Stimulated activated CD4-positive, alpha-beta T cell treated with anti-CD3 and anti-CD28 coated beads, Interleukin-12 subunit alpha, Interleukin-12 subunit beta, amount 100 ng/mL, for 48 hours (primary cell): Measurements from ENCODE around the gene CTBP2.

Experiments used
- DNase-seq, 3 donors: peaks; one replicate each; pipeline ENCODE4 v3.0.0-alpha.2; 2020; ENCODE audit warnings: low read depth in 2 of 3, low spot score in 1 of 3

Gene CTBP2

DNA sequence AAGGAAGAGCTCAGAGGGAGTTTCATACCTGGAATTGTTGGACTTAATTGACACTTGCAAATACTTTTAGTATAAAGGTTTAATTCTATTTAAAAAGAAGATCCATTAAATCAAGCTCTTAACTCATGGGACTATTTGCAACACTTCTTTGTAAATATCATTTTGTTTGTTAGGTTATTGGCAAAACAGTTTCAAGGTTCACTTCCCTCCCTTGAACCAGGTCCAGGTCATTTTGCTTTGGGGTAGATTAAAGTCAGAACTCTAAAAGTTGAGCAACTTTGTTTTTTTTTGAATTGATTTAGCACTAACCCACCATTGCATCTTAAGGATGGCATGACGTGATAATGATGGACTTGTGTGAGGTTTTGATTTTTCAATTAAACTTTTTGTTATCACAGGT lies 172.6 kb downstream of the CTBP2 start:
- no peak for DNase-seq

DNA sequence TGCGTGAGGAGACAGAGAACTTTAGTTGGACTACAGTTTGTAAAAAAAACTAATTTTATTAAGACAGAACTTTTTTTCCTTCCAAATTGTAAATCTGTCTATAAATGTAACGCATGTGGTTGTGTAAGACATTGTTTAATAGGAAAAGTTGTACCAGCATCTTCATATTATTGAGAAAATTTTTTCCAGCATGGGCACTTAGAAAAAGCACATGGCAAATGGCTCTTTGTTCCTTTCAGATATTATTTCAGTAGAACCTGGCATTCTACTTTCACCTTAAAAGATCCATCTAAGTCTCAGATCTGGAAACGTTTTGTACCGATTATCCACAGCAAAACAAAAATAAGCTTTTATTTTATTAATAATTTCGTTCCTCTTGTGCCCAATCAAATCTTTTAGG lies 175.2 kb downstream of the CTBP2 start:
- no peak for DNase-seq

DNA sequence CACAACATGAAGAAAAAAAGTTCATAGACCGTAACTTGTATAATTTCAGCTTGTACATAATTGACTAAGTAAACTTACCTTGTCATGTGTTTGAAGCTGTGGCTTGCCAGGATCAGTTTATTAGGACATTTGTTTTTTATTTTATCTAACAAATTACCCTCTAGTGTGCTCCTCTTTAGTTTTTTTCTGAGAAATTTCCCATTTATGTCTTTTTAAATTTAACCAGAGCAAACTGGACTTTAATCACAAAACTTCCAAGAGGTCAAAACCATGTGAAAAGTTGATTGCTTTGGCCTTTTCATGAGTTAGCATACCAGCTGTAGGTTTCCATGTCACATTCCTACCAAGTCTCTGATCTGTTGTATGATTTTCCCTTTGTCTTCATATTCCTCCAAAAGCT lies 176.0 kb downstream of the CTBP2 start:
- DNase-seq: no peak

DNA sequence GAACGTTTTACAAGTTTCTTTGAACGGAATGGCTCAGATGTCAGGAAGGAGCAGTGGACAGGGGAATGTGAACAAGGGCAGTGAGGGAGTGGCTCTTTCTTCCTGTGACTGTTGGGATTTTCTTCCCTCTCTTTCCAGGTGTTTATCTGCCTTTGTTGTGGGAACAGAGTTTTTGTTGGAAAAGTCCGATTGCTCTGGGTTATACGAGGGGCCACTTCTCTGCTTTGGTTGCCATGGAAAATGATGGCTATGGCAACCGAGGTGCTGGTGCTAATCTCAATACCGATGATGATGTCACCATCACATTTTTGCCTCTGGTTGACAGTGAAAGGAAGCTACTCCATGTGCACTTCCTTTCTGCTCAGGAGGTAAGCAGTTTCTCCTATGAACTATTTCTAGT lies 177.0 kb downstream of the CTBP2 start:
- DNase-seq: no peak

DNA sequence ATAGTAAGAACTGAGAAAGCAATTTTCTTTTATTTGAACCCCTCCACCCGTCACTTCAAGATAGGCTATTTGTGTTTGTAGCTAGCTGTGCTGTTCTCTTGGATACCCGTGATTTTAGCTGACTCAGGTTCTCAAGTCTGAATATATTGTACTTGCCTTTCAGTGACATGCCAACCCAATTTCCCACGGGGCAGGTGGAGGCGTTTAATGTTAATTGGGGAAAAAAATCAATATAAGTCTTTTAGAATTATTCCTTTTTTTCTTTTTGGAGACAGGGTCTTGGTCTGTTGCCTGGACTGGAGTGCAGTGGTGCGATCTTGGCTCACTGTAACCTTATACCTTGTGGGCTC lies 182.0 kb downstream of the CTBP2 start:
- DNase-seq: no peak

DNA sequence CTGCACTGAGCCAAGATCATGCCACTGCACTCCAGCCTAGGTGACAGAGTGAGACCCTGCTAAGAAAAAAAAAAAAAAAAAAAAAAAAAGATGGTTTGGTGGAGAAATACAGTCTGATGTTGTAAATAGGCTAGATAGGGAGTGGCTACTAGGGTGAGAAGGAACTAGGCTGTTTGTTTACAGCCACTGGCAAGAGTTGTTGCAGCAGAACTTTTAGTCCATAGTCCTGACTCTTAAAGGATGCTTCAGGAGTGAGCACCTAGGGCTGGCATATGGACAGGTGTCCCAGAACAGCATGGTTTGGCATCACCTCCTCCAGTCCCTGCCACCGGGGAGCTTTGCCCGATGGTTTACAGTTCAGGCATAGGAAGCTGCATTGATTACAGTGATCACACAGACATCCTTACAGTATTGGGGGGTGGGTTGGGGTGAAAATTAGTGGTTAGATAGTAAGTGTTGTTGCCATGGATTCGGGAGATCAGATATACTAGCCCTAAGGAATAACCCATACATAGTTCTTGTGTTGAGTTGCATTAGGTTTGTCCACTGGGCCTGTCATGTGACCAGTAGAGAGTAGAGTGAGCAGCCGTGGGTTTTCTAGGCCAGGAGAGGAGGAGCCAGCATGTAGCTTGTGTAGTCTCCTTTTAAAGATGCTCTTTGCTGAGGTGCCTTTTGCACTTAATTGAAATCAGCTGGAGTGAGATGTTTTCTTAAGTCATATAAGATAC lies 182.6 kb downstream of the CTBP2 start:
- no peak for DNase-seq

DNA sequence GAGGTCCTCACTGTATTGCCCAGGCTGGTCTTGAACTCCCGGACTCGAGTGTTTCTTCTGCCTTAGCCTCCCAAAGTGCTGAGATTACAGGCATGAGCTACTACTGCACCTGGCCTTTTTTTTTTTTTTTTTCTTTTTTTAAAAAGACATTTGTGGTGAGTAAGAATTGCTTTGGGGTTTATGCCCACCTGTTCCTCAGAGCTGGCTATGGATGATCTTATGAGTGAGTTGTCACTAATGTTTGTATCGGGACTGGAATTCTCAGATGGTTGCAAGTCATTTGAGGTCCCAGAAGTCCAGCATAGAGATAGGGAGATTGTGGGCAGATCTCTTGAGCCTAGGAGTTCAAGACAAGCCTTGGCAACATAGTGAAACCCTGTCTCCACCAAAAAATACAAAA lies 183.2 kb downstream of the CTBP2 start:
- no peak for DNase-seq

DNA sequence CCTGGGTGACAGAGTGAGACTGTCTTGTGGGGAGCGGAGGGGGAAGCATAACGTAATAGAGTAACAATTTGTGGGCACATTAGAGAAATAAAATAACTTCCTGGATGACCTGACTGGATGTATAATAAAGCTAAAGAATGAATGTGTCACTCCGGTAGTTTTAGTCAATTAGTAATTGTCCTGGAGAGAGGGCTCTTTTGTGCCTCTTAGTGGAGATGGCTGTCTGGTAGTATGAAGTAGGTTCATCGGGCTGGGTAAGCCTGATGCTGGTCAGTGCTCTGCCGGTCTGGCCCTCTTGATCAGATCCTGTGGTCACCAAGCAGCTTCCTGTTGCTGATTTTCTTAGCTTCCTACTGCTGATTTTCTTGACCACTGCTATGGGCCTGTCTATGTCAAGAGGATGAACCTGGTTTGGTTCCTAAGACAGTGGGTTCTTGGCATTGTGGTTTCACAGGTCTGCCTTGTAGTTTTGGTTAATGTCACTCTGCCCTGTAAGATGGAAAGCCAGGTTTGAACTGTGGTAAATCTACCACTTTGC lies 184.3 kb downstream of the CTBP2 start:
- DNase-seq: no peak

DNA sequence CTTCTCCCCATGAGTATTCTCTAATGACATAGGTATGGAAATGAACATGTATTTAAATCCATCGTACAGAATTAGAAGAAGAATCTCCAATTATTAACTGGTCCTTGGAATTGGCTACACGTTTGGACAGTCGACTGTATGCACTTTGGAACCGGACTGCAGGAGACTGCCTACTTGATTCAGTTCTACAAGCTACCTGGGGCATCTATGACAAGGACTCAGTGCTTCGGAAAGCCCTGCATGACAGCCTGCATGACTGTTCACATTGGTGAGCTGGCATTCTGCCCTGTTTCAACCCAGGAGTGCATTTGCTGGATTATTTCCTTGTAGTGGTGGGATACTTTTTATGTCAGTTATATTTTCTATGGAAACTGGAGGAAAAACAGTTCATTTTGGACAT lies 186.2 kb downstream of the CTBP2 start:
- DNase-seq: no peak

DNA sequence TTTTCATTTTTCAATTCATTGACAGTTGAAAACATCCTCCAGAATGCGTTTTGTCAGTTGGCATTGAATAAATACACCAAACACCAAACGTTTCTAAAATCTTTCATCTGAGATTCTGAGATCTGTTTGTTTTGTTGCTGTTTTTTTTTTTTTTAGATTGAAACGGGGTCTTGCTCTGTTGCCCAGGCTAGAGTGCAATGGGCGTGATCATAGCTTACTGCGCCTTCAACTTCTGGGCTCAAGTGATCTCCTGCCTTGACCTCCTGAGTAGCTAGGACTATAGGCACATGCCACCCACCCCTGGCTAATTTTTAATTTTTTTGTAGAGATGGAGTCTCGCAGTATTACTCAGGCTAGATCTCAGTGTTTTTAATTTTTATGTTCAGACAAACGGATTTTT lies 187.7 kb downstream of the CTBP2 start:
- no peak for DNase-seq

DNA sequence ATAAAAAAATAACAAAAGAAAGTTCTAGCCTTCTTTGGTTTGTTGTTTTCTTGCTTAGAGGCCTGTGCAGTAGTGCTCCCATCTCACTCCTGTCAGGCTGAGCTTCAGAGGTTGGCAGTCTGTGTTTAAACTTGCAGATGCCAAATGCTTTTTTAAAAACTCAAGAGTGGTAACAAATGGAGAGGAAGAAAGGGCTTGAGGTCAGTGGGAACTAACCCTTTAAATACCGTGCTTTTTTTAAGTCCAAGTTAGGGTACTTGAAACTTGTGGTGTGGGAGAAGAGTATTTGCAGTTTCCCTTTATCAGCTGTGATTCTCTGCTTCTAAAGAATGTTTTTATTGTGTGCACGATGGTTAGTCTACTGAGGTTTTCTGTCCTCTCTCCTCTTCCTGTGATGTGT lies 189.1 kb downstream of the CTBP2 start:
- DNase-seq: no peak

DNA sequence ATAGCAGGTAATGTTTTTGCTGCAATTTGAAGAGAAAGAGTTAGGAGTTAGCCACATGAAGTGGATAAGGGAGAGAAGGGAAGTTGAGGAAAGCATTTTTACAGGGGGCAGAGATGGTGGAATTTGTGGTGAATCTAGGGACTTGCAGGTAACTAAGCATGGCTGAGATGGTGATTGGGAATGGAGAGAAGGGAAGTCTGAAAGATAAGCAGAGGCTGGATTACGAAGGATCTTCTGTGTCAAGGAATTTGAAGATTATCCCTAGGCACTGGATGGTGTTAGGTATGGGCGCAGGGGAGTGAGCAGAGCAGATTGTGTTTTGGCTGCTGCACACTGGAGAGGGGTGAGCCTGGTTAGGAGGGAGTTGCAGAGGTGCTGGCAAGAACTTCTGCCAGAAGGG lies 193.1 kb downstream of the CTBP2 start:
- DNase-seq: no peak

DNA sequence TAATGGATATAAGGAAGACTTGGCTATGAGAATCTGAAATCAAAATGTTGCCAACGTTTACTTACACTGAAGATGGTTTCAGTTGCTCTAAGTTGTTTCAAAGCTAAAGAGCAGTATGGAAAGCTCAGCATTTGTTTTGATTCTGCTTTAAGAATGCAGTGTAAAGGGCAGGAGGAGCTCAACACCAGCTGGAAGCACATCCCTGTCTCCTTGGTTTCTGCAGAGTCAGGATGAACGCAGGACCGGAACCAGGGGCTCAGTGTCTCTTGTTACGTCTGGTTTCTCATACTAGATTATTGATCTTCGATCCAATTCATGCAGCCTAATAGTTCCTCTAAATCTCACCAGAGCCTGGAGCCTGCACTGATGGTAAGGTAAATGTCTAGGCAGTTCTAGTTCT lies 194.4 kb downstream of the CTBP2 start:
- DNase-seq: no peak

DNA sequence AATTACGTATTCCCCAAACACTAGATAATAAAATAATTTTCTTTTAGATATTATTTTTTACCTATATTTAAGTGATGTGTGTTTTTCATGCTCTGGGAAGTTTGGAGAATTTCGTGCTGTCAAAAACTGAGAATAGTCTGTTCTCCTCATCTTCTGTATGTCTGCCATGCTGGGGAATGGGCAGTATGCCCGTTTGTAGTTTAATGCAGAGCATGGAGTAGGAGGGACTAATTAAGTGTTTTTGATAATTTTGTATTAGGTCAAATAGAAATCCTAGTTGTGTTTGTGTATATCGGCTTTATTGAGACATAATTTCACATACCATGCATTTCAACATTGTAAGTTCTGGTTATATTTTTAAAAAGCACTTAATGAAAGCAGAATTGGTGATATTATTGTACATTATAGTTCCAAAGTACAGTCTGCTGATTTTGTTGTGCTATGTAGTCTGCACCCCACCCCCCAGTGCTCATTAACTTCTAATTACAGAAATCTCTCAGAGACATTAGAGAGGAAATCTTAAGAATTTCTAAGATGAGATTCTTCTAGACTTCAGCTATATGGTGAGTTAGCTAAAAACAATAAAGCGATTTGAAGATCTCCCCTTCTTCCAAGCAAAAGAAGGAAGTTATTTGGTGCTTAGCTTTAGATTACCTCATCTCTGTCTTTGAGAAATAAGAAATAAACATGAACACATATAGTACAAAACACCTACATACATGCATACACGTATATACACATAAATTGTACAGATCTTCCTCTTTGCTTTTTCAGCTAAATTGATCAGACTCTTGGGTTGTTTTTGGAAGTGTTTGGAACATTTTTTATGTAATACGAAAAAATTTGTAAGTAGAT lies 196.3 kb downstream of the CTBP2 start:
- no peak for DNase-seq

DNA sequence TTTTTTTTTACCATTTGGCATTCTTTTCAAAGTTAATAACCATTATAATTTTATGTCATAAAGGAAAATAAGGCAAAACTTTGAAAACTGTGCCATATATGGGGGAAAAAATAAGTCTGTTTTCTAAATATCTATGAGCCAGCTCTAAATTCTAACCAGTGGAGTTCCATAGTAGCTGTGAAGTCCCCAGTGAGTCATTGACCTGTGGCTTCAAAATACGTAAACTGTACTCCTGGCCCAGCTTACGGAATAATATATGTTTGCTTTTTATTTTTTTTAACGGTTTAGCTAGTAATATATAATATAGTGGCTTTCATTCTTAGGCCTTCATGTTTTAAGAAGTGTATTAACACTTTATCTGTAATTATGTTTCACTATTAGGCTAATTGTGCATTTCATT lies 197.9 kb downstream of the CTBP2 start:
- DNase-seq: no peak

DNA sequence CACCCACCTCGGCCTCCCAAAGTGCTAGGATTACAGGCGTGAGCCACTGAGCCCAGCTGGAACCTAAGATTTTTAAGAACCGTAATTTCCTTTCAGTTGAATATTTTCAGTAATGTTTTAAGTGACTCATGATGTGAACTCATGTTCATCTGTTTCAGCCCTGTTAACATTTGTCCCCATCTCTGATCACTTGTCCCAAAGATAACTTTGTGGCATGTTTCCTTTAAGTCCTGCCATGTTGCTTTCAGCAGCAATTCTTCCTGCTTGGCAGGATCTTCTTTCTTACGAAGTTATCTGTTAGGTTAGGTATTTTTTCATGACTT lies 199.2 kb downstream of the CTBP2 start:
- no peak for DNase-seq

DNA sequence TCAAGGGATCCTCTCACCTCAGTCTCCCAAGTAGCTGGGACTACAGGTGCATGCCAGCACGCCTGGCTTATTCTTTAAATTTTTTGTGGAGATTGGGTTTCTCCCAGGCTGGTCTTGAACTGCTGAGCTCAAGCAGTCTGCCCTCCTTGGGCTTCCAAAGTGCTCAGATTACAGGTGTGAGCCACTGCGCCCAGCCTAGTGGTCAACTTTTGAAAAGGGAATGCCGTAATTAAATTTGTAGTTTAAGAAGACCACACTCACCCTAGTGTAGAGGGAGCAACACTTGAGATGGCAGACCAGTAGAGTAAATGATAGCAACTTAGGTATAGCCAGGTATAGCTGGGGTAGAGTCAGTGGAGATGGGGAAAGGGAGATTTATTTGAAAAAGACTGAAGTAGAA lies 200.8 kb downstream of the CTBP2 start:
- no peak for DNase-seq

DNA sequence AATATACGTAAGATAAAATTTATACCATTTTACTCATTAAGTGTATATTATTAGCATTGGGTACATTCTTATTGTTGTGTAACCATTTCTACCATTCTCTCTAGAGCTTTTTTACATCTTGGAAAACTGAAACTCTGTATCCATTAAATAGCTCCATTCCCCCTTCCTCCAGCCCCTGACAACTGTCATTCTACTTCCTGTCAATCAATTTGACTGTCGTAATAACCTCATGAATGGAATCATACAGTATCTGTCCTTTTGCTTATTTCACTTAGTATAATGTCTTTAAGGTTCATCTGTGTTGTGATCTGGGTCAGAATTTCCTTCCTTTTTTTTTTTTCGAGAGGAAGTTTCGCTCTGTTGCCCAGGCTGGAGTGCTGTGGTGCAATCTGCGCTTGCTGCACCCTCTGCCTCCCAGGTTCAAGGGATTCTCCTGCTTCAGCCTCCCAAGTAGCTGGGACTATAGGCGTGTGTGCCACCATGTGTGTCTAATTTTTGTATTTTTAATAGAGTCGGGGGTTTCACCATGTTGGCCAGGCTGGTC lies 202.9 kb downstream of the CTBP2 start:
- DNase-seq: no peak

DNA sequence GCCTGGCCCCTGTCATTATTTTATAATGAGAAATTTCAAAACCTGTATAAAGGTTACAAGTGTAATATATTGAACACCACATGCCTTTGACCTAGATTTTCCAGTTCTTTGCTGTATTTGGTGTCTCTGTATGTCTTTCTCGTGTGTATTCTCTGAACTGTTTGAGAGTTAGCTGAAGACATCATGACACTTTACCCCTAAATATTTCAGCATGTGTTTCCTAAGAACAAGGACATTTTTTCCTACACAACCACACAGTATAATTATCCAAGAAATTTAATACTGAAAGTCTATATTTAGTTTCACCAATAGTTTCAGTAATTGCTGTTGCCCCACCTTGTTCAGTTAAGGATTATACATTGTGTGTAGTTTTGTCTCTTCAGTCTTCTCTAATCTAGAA lies 203.6 kb downstream of the CTBP2 start:
- no peak for DNase-seq

DNA sequence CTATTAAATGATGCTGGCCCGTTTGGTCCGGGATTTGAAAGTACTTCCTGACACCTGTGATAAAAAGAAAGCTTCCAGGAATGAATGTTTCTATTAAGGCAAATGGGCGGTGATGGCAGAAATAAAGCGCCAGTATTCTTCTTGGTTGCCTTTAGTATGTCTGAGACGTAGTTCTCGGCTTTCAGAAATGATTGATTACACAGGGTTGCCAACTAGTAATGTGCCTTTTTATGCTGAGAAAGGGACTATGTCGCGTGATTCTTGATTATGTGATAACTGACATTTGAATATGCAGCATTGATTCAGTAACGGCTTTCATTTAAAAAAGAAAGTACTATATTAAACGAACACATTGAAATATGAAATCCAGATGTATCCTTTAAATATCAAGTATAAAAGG lies 204.5 kb downstream of the CTBP2 start:
- no peak for DNase-seq

DNA sequence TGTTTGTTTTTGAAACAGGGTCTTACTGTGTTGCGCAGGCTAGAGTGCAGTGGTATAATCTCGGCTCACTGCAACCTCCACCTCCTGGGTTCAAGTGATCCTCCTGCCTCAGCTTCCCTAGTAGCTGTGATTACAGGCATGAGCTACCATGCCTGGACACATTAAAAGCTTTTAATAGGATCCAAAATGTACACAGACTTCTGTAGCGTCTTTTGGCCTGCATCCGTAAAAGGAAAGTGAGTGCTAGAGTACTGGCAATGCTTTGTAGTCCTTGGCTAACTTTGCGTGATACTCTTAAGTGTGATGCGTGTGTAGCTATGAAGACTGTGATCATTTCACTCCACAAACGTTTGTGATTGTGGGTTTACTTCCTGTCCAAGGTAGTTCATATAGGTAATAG lies 205.1 kb downstream of the CTBP2 start:
- no peak for DNase-seq

DNA sequence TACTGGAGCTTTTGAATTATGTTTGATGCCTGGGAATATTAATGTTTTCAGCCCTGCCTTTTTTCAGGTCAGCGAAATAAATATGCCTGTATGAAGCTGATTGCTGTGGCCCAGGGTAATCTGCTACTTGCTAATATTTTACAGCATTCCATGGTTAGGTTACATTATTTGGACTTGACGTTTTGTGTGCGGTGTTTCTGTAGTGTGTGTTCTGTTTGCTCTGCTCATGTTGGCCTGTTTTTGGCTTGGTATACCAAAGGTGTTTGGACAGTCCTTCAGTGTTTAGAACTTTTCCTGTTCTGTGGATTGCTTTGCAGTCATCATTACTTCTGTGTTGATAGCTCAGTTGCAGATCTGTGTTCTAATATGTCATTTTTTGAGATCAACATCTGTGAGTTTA lies 206.9 kb downstream of the CTBP2 start:
- no peak for DNase-seq

DNA sequence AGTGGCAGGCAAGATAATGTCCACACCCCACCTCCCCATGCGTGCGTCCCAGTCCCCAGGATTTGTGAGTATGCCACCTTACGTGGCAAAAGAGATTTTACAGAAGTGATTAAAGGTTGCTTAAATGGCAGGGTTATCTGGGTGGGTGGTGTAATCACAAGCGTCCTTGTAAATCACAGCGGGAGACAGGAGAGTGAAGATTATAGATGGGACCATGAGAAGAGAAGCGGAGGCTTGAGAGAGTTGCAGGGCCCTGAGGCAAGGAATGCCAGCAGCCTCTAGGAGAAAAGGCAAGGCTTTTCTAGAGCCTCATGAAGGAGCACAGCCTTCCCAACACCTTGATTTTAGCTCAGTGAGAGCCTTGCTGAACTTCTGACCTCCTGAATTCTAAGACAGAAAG lies 208.2 kb downstream of the CTBP2 start:
- DNase-seq: no peak
